Measurements from ENCODE around the gene MTR. TPM values are rescaled to one million over a fixed set of nuclear protein-coding genes. Genes with fewer than 3 reads are reported as not detected.

MTR gene
- total RNA-seq, 1 donor from 2014 or later, result 42.9 TPM

GRCh38 chr1:236829085-236829484 lies 34.0 kb downstream of the MTR start:
- no peaks in the 10 kb centered on the region for H3K27me3 Mint-ChIP-seq (ENCODE audit: low read depth)
- peaks cover 29% of the 10 kb centered on the region for H3K36me3 Mint-ChIP-seq (ENCODE audit: low read depth)
- no peak for TF ChIP-seq CTCF (conservative IDR thresholded peaks at IDR 0.05)
- H3K4me1 Mint-ChIP-seq, result no peaks in the 10 kb centered on the region
- H3K27ac Mint-ChIP-seq (ENCODE audit: unreplicated experiment), result no peak overlapping the region
- no peaks in the 10 kb centered on the region for H3K9me3 Mint-ChIP-seq
- H3K4me3 Mint-ChIP-seq, result no peak overlapping the region
- no peak for DNase-seq (ENCODE audit: low read depth, low spot score)

- Mint-ChIP-seq H3K4me3 (no peak overlapping the region), H3K4me1 (no peaks in the 10 kb centered on the region), H3K36me3 (ENCODE audit: low read depth) (peaks cover 28% of the 10 kb centered on the region), H3K27ac (ENCODE audit: unreplicated experiment) (no peak overlapping the region), H3K9me3 (no peaks in the 10 kb centered on the region), H3K27me3 (ENCODE audit: low read depth) (no peaks in the 10 kb centered on the region)
- DNase-seq (ENCODE audit: low read depth, low spot score), result no peak
- no peak for TF ChIP-seq CTCF (conservative IDR thresholded peaks at IDR 0.05)
These were observed 35.0 kb downstream of the MTR start for GRCh38 chr1:236830116-236830515.

- peaks cover 30% of the 10 kb centered on the region for H3K36me3 Mint-ChIP-seq (ENCODE audit: low read depth)
- no peak overlapping the region for H3K27ac Mint-ChIP-seq (ENCODE audit: unreplicated experiment)
- no peak overlapping the region for H3K4me3 Mint-ChIP-seq
- H3K9me3 Mint-ChIP-seq, result no peaks in the 10 kb centered on the region
- H3K4me1 Mint-ChIP-seq, result no peaks in the 10 kb centered on the region
- DNase-seq (ENCODE audit: low read depth, low spot score), result no peak
- no peak for TF ChIP-seq CTCF (conservative IDR thresholded peaks at IDR 0.05)
- no peaks in the 10 kb centered on the region for H3K27me3 Mint-ChIP-seq (ENCODE audit: low read depth)
These were observed 35.5 kb downstream of the MTR start for GRCh38 chr1:236830560-236830959.

GRCh38 chr1:236833575-236833974 lies 38.5 kb downstream of the MTR start:
- no peaks in the 10 kb centered on the region for H3K4me1 Mint-ChIP-seq
- no peak overlapping the region for H3K27ac Mint-ChIP-seq (ENCODE audit: unreplicated experiment)
- no peak overlapping the region for H3K4me3 Mint-ChIP-seq
- H3K36me3 Mint-ChIP-seq (ENCODE audit: low read depth), result peaks cover 23% of the 10 kb centered on the region
- H3K9me3 Mint-ChIP-seq, result no peaks in the 10 kb centered on the region
- no peak for TF ChIP-seq CTCF (conservative IDR thresholded peaks at IDR 0.05)
- no peak for DNase-seq (ENCODE audit: low read depth, low spot score)
- H3K27me3 Mint-ChIP-seq (ENCODE audit: low read depth), result no peaks in the 10 kb centered on the region

GRCh38 chr1:236834876-236835275 lies 39.8 kb downstream of the MTR start:
- Mint-ChIP-seq H3K4me1 (no peaks in the 10 kb centered on the region), H3K27me3 (ENCODE audit: low read depth) (no peaks in the 10 kb centered on the region), H3K4me3 (no peak overlapping the region), H3K27ac (ENCODE audit: unreplicated experiment) (no peak overlapping the region), H3K36me3 (ENCODE audit: low read depth) (peaks cover 22% of the 10 kb centered on the region), H3K9me3 (no peaks in the 10 kb centered on the region)
- DNase-seq (ENCODE audit: low read depth, low spot score), result no peak
- no peak for TF ChIP-seq CTCF (conservative IDR thresholded peaks at IDR 0.05)

- Mint-ChIP-seq H3K27me3 (ENCODE audit: low read depth) (no peaks in the 10 kb centered on the region), H3K4me1 (no peaks in the 10 kb centered on the region), H3K36me3 (ENCODE audit: low read depth) (peaks cover 26% of the 10 kb centered on the region), H3K27ac (ENCODE audit: unreplicated experiment) (no peak overlapping the region), H3K9me3 (no peaks in the 10 kb centered on the region), H3K4me3 (no peak overlapping the region)
- no peak for TF ChIP-seq CTCF (conservative IDR thresholded peaks at IDR 0.05)
- DNase-seq (ENCODE audit: low read depth, low spot score), result no peak
These were observed 40.4 kb downstream of the MTR start for GRCh38 chr1:236835491-236835890.

Measured in neural crest cell (in vitro differentiated cells).